GM10847 (cell line): ENCODE data around the gene CSNK1G3.

Experiments used
- POLR2A ChIP-seq: IDR thresholded peaks from 2 replicates; pipeline ENCODE4 v1.6.1; 2011; ENCODE audit not compliant: insufficient read length; ENCODE audit errors: extremely low read depth

The CSNK1G3 gene

DNA sequence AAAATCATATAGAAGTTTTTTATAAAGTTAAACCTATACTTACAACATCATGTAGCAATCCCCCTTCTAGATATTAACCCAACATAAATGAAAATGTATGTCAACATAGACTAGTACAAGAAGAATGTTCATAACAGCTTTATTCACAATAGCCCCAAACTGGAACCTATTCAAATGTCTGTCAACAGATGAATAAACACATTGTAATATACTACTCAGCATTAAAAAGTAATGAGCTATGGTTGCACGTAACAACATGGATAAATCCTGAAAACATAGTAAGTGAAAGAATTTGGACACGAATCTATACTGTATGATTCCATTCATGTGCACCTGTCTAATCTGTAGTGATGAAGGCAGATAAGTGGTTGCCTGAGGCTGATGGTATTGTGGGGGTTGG lies 73.9 kb downstream of the CSNK1G3 start:
- no peak for TF ChIP-seq POLR2A

DNA sequence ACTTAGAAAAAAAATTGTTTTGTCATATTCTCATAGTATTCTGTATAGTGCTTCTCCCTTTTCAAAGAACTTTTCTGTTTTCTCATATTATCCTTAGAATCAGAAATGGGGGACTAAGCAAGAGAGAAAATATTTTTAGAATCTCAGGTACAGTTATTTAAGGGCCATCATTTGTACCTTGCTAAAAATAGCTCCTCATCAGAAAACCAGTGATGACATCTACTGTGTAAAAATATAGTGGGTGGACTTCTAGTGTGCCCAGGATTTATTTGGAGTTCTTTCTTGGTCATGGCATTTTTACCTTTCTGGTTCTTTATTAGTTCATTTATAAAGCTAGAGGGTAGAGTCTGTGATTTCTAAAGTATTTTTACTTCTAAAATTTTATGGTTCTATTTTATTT lies 82.5 kb downstream of the CSNK1G3 start:
- TF ChIP-seq POLR2A, result no peak

- no peak for TF ChIP-seq POLR2A
Observed at GRCh38 chr5:123597018-123597417, 85.0 kb downstream of the CSNK1G3 start.

DNA sequence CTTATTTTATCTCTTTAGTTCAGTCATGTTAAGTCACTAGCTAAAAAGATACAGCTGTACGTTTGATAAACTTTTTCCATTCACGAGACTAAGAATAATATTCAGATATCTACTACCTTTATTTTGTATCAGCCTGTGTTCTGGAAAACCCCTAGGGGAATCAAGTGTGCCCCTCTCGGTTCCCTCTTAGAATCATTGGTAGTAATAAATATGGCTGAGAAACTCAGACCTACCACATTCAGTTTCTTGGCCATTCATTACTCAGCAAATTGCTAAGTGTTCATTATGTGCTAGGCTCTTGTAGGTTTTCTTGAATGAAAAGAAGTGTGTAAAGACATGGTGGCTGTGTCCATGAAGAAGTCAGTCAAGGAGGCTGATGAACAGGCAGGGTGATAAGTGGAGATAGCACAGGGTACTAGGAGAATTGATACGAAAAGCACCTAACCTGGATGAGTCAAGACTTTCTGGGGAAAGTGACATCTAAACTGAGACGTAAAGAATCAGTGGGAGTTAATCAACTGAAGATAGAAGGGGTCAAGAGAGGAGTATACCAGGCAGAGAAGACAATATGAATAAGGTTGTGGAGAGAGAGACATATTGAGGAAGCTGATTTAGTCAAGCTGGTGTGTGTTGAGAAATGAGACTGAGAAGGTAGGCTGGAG lies 86.2 kb downstream of the CSNK1G3 start:
- no peak for TF ChIP-seq POLR2A

DNA sequence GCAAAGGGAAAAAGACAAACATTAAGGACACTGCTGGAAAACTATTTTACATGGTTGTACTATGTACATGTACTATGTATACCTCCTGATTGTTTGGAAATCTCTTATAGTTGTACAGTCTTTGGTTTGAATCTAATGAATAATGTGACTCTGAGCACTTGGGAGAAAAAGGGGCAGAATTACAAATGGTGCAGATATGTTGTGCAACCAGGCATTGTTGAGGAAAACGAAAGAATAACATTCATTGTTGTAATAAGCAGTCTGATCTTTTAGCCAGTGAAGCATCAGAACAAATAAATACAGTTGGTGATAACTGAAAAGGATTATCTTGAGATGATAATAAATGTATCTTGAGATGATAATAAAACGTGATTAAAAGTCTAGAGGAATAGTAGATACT lies 87.2 kb downstream of the CSNK1G3 start:
- TF ChIP-seq POLR2A, result no peak

- no peak for TF ChIP-seq POLR2A
Observed at GRCh38 chr5:123601610-123602009, 89.6 kb downstream of the CSNK1G3 start.

DNA sequence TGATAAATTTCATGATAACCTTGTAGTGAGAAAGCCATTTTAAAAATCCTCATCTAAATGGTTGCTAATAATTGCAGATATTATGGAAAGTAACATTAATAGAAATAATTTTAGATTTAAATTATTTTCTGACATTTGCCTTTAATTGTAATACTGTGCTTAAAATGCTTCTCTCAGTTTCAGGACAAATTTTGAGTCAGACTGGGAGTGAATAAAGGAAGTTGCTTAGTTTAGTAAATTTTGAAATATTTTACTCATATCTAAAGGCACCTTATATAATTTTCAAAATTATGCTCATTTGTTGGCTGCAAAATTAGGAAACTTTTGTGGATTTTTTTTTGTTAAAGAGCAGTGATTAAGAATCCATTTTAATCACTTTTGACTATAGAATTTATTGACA lies 93.8 kb downstream of the CSNK1G3 start:
- no peak for TF ChIP-seq POLR2A

- no peak for TF ChIP-seq POLR2A
Observed at GRCh38 chr5:123610209-123610608, 98.2 kb downstream of the CSNK1G3 start.

DNA sequence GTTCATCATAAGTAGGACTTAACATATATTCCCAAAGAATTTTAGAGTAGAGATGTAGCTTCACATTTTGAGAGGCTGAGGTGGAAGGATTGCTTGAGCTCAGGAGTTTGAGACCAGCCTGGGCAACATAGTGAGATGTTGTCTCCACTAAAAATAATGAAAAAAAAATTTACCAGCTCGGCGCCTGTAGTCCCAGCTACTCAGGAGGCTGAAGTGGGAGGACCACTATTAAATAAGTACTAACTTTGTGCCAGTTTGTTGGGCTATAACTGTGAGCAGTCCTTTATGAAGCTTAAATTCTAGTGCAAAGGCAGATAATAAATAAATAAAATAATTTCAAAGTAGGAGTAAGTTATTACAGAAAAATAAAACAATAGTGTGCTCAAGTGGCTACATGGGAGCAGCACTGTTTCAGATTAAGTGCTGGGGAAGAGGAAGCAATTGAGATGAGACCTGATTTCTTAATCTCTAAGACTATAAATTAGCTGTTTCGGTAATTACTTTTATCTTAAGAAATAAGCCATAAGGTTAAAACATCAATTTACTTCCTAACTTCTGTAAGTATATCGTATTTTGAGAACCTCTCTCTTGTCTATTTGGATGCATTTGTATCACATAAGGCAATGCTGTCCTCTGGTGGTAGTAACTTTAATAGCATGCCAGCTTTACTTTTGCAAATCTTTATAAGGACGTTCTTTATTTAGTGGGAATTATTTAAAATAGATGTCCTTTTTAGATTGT lies 98.9 kb downstream of the CSNK1G3 start:
- TF ChIP-seq POLR2A, result no peak

GRCh38 chr5:123611406-123611709 lies 99.4 kb downstream of the CSNK1G3 start:
- no peak for TF ChIP-seq POLR2A

GRCh38 chr5:123617561-123617960 lies 105.6 kb downstream of the CSNK1G3 start:
- no peak for TF ChIP-seq POLR2A

DNA sequence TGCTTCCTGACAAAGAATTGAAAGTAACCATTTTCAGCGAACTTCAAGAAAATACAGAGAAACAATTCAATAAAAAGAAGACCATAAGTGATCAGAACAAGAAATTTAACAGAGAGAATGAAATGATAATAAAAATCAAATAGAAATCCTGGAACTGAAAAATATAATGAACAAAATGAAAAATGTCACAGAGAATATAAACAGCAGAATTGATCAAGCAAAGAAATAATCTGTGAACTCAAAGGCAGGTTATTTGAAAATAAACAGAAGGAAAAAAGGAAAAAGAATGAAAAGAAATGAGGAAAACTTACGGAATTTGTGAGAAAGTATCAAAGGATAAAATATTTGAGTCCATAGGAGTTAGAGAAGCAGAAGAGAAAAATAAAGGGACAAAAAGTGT lies 114.1 kb downstream of the CSNK1G3 start:
- no peak for TF ChIP-seq POLR2A

DNA sequence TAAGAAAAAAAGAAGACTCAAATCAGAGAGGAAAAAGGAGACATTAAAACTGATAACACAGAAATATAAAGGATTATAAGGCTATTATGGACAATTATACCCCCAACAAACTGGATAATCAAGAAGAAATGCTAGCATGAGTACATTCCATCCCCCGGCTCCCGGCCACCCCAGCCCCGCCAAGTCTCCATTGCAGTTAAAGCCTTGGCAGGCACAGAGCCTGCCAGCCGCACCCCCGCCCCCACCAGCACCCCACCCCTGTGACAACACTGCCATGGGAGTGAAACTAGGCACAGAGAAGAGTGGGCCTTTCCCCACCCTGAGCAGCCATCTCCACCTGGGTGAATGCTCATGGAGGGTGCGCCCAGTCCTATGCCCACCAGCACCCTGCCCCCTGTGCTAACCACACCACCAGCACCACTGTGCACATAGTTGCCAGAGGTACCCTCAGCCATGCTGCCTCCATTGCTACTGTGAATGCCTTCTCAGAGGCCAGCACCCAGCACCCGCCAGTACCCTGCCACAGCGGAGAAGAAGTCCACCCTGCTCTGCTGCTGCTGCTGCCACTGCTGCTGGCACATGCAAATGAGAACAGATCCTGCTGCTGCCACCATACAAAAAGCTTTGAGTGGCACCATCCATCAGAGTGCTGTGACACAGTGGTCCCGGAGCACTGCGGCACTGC lies 117.0 kb downstream of the CSNK1G3 start:
- no peak for TF ChIP-seq POLR2A

DNA sequence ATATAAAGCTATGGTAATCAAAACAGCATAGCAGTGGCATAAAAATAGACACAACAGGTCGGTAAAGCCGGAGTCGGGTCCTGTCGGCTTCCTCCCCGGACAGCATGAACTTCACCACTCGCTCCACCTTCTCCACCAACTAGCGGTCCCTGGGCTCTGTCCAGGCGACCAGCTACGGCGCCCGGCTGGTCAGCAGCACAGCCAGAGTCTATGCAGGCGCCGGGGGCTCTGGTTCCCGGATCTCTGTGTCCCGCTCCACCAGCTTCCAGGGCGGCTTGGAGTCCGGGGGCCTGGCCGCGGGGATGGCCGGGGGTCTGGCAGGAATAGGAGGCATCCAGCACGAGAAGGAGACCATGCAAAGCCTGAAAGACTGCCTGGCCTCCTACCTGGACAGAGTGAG lies 124.0 kb downstream of the CSNK1G3 start:
- TF ChIP-seq POLR2A, result no peak

GRCh38 chr5:123639244-123639643 lies 127.3 kb downstream of the CSNK1G3 start:
- no peak for TF ChIP-seq POLR2A

DNA sequence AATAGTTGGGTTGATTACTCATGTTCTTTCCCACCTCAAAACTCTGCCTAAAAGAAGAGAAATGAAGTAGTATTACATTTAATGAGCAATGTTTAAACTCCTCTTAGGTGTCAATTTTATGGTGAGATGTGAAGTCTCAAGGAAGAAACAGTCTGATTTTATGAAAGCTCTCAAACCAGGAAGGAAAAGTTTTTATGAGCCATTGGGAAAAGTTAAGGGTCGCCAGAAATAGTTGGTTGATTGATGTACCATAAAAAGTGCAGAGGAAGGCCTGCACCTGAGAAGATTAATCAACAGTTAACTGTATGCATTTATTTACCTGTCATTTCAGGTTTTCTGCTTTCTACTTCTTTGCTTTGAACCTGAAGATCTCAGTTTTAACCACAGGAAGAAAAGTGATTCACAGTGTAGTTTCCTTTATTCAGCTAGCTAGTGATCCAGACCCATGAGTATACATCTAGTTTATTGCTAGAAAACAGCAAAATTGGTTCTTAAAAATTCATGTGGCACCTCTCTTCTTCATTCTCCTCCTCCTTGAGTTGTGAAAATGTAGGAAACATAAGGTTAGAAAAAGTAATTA lies 133.1 kb downstream of the CSNK1G3 start:
- no peak for TF ChIP-seq POLR2A

- no peak for TF ChIP-seq POLR2A
Observed at GRCh38 chr5:123647066-123647465, 135.1 kb downstream of the CSNK1G3 start.

- no peak for TF ChIP-seq POLR2A
Observed at GRCh38 chr5:123651234-123651633, 139.3 kb downstream of the CSNK1G3 start.
